IMR-90 (cell line): ENCODE results near the gene INAVA.

Experiments used
- CHD1 ChIP-seq: IDR thresholded peaks from 2 replicates; pipeline ENCODE4 v1.6.1; 2012; ENCODE audit warnings: low read depth, low read length, improper control_type of control experiment
- MAFK ChIP-seq: IDR thresholded peaks from 2 replicates; pipeline ENCODE4 v1.6.1; 2012; ENCODE audit warnings: low read depth, low read length, improper control_type of control experiment
- MXI1 ChIP-seq: IDR thresholded peaks from 2 replicates; pipeline ENCODE4 v1.6.1; 2012; ENCODE audit warnings: low read depth, mild to moderate bottlenecking, low read length, moderate library complexity, borderline replicate concordance
- POLR2A ChIP-seq: IDR thresholded peaks from 2 replicates; pipeline ENCODE4 v1.6.1; 2012; ENCODE audit warnings: mild to moderate bottlenecking, low read depth, low read length
- RCOR1 ChIP-seq: IDR thresholded peaks from 2 replicates; pipeline ENCODE4 v1.6.1; 2012; ENCODE audit warnings: mild to moderate bottlenecking, low read length, improper control_type of control experiment; ENCODE audit not compliant: insufficient replicate concordance
- TF ChIP-seq, protein P1 (sequence below): conservative IDR thresholded peaks from 2 replicates; pipeline ENCODE4 v1.5.1; 2012; ENCODE audit warnings: mild to moderate bottlenecking, low read depth, low read length, improper control_type of control experiment

DNA sequence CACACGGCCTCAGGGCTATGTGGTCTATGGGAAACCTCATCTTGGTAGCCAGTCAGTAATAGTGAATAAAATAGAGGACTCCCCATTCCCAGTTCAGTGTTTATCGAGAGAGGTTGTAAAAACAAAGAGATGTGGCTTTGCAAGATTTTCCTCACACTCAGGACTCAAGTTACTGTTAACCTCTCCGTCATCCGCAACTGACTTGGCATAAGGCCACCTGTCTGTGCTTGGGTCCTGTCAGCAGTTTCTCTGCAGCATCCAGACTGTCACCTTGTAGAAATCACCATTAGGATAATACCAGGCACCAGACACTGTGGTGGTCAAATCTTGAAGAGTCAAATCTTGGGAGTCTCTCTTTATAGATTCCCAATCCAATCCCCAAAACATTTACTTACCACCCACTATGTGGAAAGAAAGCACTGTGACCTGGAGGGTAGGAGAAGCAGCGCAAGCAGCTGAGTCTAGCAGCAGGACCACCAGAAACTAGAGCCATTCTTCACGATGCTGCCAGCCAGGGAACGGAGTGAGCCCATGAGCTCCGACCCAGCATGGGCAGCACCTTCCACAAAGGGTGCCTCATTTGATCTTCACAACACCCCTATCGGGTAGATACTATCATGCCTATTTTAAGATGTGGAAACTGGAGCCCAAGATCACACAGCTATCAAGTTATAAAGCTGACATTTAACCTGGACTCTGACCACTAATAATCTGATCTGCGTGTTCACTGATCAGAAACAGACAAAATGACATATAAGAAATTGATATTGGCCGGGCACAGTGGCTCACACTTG lies 27.5 kb upstream of the INAVA start:
- TF ChIP-seq MAFK (no peak), MXI1 (no peak), CHD1 (no peak), POLR2A (no peak), RCOR1 (no peak)
- TF ChIP-seq, protein P1, sequence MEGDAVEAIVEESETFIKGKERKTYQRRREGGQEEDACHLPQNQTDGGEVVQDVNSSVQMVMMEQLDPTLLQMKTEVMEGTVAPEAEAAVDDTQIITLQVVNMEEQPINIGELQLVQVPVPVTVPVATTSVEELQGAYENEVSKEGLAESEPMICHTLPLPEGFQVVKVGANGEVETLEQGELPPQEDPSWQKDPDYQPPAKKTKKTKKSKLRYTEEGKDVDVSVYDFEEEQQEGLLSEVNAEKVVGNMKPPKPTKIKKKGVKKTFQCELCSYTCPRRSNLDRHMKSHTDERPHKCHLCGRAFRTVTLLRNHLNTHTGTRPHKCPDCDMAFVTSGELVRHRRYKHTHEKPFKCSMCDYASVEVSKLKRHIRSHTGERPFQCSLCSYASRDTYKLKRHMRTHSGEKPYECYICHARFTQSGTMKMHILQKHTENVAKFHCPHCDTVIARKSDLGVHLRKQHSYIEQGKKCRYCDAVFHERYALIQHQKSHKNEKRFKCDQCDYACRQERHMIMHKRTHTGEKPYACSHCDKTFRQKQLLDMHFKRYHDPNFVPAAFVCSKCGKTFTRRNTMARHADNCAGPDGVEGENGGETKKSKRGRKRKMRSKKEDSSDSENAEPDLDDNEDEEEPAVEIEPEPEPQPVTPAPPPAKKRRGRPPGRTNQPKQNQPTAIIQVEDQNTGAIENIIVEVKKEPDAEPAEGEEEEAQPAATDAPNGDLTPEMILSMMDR, result no peak
